ENCODE measurements around the gene POLR2J.
A peak's percentile ranks its signal among the peaks of the same experiment; 100 is the strongest.

POLR2J gene

GRCh38 chr7:102450242-102450641, 28.5 kb downstream of the POLR2J start:
- no peak overlapping the region for H2BK12ac ChIP-seq (ENCODE audit: low read length)
- DNase-seq, result no peak
- no peak overlapping the region for H3K4me3 ChIP-seq (ENCODE audit: low read depth, low read length)
- H2AFZ ChIP-seq (ENCODE audit: insufficient read depth, low read length, poor library complexity), result no peak overlapping the region
- no peaks in the 10 kb centered on the region for H3K79me2 ChIP-seq (ENCODE audit: control insufficient read depth, insufficient read depth, low read length, poor library complexity)
- H3K4ac ChIP-seq (ENCODE audit: low read depth, low read length), result no peak overlapping the region
- no peak overlapping the region for H4K91ac ChIP-seq (ENCODE audit: low read depth, low read length)
- H4K12ac ChIP-seq (ENCODE audit: low read depth, low read length), result no peak overlapping the region
- no peak overlapping the region for H3K23ac ChIP-seq (ENCODE audit: low read length)
- peak overlapping the region; percentile 38 for H3K9ac ChIP-seq (ENCODE audit: low read length)
- no peaks in the 10 kb centered on the region for H3K9me3 ChIP-seq (ENCODE audit: insufficient read depth, low read depth, low read length)
- WGBS (ENCODE audit: extremely low coverage, insufficient coverage, insufficient read length), result no CpG with 5 or more reads among the region's 6 CpGs
- H2BK120ac ChIP-seq (ENCODE audit: insufficient read depth, low read length, poor library complexity), result no peak overlapping the region
- no peak overlapping the region for H2BK5ac ChIP-seq (ENCODE audit: low read depth, low read length, poor library complexity)
- H3K18ac ChIP-seq (ENCODE audit: low read length), result no peak overlapping the region
- no peaks in the 10 kb centered on the region for H3K27me3 ChIP-seq (ENCODE audit: insufficient read depth, low read length)
- no peak overlapping the region for H2AK5ac ChIP-seq (ENCODE audit: low read length)
- peaks cover 3 to 5% of the 10 kb centered on the region in 2 experiments for H3K4me1 ChIP-seq (ENCODE audit: control insufficient read depth in 1 of 2, insufficient read depth in 2 of 2, low read length in 2 of 2)
- H3K36me3 ChIP-seq (ENCODE audit: control insufficient read depth in 1 of 2, insufficient read depth in 2 of 2, low read length in 2 of 2), result peaks cover 19 to 24% of the 10 kb centered on the region in 2 experiments
- peaks cover 2% of the 10 kb centered on the region for H3K79me1 ChIP-seq (ENCODE audit: low read length)
- H4K8ac ChIP-seq (ENCODE audit: low read depth, low read length), result no peak overlapping the region
- H3K4me2 ChIP-seq (ENCODE audit: low read length), result no peak overlapping the region
- no peak overlapping the region for H3K14ac ChIP-seq (ENCODE audit: low read length)
- H3K27ac ChIP-seq (ENCODE audit: low read depth, low read length), result no peak overlapping the region

DNA sequence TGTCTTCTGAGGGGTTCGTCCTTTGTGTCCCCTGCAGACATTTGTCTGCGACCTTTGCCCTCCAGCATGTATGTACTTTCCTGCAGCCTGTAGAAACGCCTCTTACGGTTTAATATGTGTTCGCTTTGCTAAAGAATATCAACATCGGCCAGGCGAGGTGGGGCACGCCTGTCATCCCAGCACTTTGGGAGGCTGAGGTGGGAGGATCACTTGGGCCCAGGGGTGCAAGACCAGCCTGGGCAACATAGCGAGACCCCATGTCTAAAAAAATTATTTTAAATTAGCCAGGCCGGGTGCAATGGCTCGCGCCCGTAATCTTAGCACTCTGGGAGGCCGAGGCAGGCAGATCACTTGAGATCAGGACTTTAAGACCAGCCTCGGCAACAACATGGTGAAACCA, 29.6 kb downstream of the POLR2J start:
- Histone ChIP-seq H2BK5ac (ENCODE audit: low read depth, low read length, poor library complexity) (no peak overlapping the region), H3K4me3 (ENCODE audit: low read depth, low read length) (no peak overlapping the region), H3K4ac (ENCODE audit: low read depth, low read length) (no peak overlapping the region), H3K4me2 (ENCODE audit: low read length) (no peak overlapping the region), H3K36me3 (ENCODE audit: control insufficient read depth in 1 of 2, insufficient read depth in 2 of 2, low read length in 2 of 2) (peaks cover 22 to 27% of the 10 kb centered on the region in 2 experiments), H3K27ac (ENCODE audit: low read depth, low read length) (no peak overlapping the region), H4K91ac (ENCODE audit: low read depth, low read length) (no peak overlapping the region), H3K9me3 (ENCODE audit: insufficient read depth, low read depth, low read length) (no peaks in the 10 kb centered on the region), H2AFZ (ENCODE audit: insufficient read depth, low read length, poor library complexity) (no peak overlapping the region), H3K9ac (ENCODE audit: low read length) (no peak overlapping the region), H3K18ac (ENCODE audit: low read length) (no peak overlapping the region), H4K8ac (ENCODE audit: low read depth, low read length) (no peak overlapping the region), H2BK12ac (ENCODE audit: low read length) (no peak overlapping the region), H3K23ac (ENCODE audit: low read length) (no peak overlapping the region), H3K27me3 (ENCODE audit: insufficient read depth, low read length) (no peaks in the 10 kb centered on the region), H4K12ac (ENCODE audit: low read depth, low read length) (no peak overlapping the region), H2AK5ac (ENCODE audit: low read length) (no peak overlapping the region), H2BK120ac (ENCODE audit: insufficient read depth, low read length, poor library complexity) (no peak overlapping the region), H3K4me1 (ENCODE audit: control insufficient read depth in 1 of 2, insufficient read depth in 2 of 2, low read length in 2 of 2) (peaks cover 3 to 5% of the 10 kb centered on the region in 2 experiments), H3K14ac (ENCODE audit: low read length) (no peak overlapping the region), H3K79me2 (ENCODE audit: control insufficient read depth, insufficient read depth, low read length, poor library complexity) (no peaks in the 10 kb centered on the region), H3K79me1 (ENCODE audit: low read length) (peaks cover 2% of the 10 kb centered on the region)
- no CpG with 5 or more reads among the region's 15 CpGs for WGBS (ENCODE audit: extremely low coverage, insufficient coverage, insufficient read length)
- no peak for DNase-seq

DNA sequence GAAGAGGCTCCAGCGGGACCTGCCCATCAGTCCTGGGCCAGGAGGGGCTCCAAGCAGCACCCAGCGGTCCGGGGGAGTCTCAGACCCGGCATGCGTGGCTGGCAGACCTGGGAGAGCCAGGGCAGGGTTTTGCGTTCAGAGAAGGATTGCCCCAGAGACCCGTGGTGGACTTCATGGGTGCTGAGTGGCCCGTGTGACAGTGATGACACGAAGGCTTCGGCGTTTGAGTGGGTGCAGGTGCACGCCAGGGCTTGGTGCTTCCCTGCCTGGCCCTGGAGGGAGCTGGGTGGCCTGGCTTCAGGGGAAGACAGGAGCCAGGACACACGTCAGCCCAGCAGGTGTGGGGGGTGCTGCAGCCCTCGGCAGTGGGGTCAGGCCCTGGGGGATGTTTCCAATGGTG, 31.4 kb downstream of the POLR2J start:
- Histone ChIP-seq H3K4ac (ENCODE audit: low read depth, low read length) (no peak overlapping the region), H4K8ac (ENCODE audit: low read depth, low read length) (no peak overlapping the region), H3K4me2 (ENCODE audit: low read length) (no peak overlapping the region), H3K23ac (ENCODE audit: low read length) (no peak overlapping the region), H3K79me2 (ENCODE audit: control insufficient read depth, insufficient read depth, low read length, poor library complexity) (no peaks in the 10 kb centered on the region), H2BK12ac (ENCODE audit: low read length) (no peak overlapping the region), H2BK5ac (ENCODE audit: low read depth, low read length, poor library complexity) (no peak overlapping the region), H3K9ac (ENCODE audit: low read length) (no peak overlapping the region), H2AFZ (ENCODE audit: insufficient read depth, low read length, poor library complexity) (no peak overlapping the region), H3K27me3 (ENCODE audit: insufficient read depth, low read length) (no peaks in the 10 kb centered on the region), H4K12ac (ENCODE audit: low read depth, low read length) (no peak overlapping the region), H3K79me1 (ENCODE audit: low read length) (peaks cover 2% of the 10 kb centered on the region), H3K27ac (ENCODE audit: low read depth, low read length) (no peak overlapping the region), H3K4me3 (ENCODE audit: low read depth, low read length) (no peak overlapping the region), H3K18ac (ENCODE audit: low read length) (no peak overlapping the region), H3K14ac (ENCODE audit: low read length) (no peak overlapping the region), H3K9me3 (ENCODE audit: insufficient read depth, low read depth, low read length) (no peaks in the 10 kb centered on the region), H2BK120ac (ENCODE audit: insufficient read depth, low read length, poor library complexity) (no peak overlapping the region), H4K91ac (ENCODE audit: low read depth, low read length) (no peak overlapping the region), H3K36me3 (ENCODE audit: control insufficient read depth in 1 of 2, insufficient read depth in 2 of 2, low read length in 2 of 2) (peaks cover 22 to 27% of the 10 kb centered on the region in 2 experiments), H2AK5ac (ENCODE audit: low read length) (no peak overlapping the region), H3K4me1 (ENCODE audit: control insufficient read depth in 1 of 2, insufficient read depth in 2 of 2, low read length in 2 of 2) (peaks cover 3 to 5% of the 10 kb centered on the region in 2 experiments)
- DNase-seq, result no peak
- WGBS (ENCODE audit: extremely low coverage, insufficient coverage, insufficient read length), result no CpG with 5 or more reads among the region's 14 CpGs

GRCh38 chr7:102446387-102447156, 32.1 kb downstream of the POLR2J start:
- Histone ChIP-seq H3K36me3 (ENCODE audit: control insufficient read depth in 1 of 2, insufficient read depth in 2 of 2, low read length in 2 of 2) (peaks cover 29 to 31% of the 10 kb centered on the region in 2 experiments), H3K4me1 (ENCODE audit: control insufficient read depth in 1 of 2, insufficient read depth in 2 of 2, low read length in 2 of 2) (peaks cover under 1 to 3% of the 10 kb centered on the region in 2 experiments), H3K14ac (ENCODE audit: low read length) (no peak overlapping the region), H4K12ac (ENCODE audit: low read depth, low read length) (no peak overlapping the region), H4K8ac (ENCODE audit: low read depth, low read length) (no peak overlapping the region), H3K18ac (ENCODE audit: low read length) (no peak overlapping the region), H3K79me1 (ENCODE audit: low read length) (no peaks in the 10 kb centered on the region), H2BK12ac (ENCODE audit: low read length) (no peak overlapping the region), H3K4ac (ENCODE audit: low read depth, low read length) (no peak overlapping the region), H3K79me2 (ENCODE audit: control insufficient read depth, insufficient read depth, low read length, poor library complexity) (no peaks in the 10 kb centered on the region), H3K27me3 (ENCODE audit: insufficient read depth, low read length) (no peaks in the 10 kb centered on the region), H3K4me2 (ENCODE audit: low read length) (no peak overlapping the region), H3K9me3 (ENCODE audit: insufficient read depth, low read depth, low read length) (no peaks in the 10 kb centered on the region), H2BK120ac (ENCODE audit: insufficient read depth, low read length, poor library complexity) (no peak overlapping the region), H2BK5ac (ENCODE audit: low read depth, low read length, poor library complexity) (no peak overlapping the region), H3K27ac (ENCODE audit: low read depth, low read length) (no peak overlapping the region), H3K23ac (ENCODE audit: low read length) (no peak overlapping the region), H3K9ac (ENCODE audit: low read length) (no peak overlapping the region), H4K91ac (ENCODE audit: low read depth, low read length) (no peak overlapping the region), H2AK5ac (ENCODE audit: low read length) (no peak overlapping the region), H3K4me3 (ENCODE audit: low read depth, low read length) (no peak overlapping the region), H2AFZ (ENCODE audit: insufficient read depth, low read length, poor library complexity) (no peak overlapping the region)
- no peak for DNase-seq
- no CpG with 5 or more reads among the region's 41 CpGs for WGBS (ENCODE audit: extremely low coverage, insufficient coverage, insufficient read length)
